CD14-positive monocyte (primary cell): Measurements from ENCODE around the gene PANX3. TPM values are rescaled to one million over a fixed set of nuclear protein-coding genes. Genes with fewer than 3 reads are reported as not detected.

Experiments used
- DNase-seq, 3 donors: peaks; one replicate each; pipeline ENCODE4 v3.0.0-alpha.2; 2011 to 2022
- H2AFZ ChIP-seq: 2 replicates; pipeline ENCODE4 v1.6.0; 2012; ENCODE audit warnings: mild to moderate bottlenecking, low read depth, low read length, inconsistent platforms; ENCODE audit not compliant: insufficient read depth, poor library complexity, severe bottlenecking
- H3K27ac ChIP-seq, 2 donors: 1 replicate in 1 of 2; 2 replicates in 1 of 2; pipeline ENCODE4 v1.5.1; 2012 to 2013; ENCODE audit warnings: low read length in 2 of 2, control low read depth in 1 of 2, inconsistent platforms in 1 of 2, low read depth in 1 of 2, mild to moderate bottlenecking in 1 of 2
- H3K27me3 ChIP-seq, 2 donors: one replicate each; pipeline versions ENCODE4 v1.6.0 to v1.6.1; 2011 to 2013; ENCODE audit warnings: low read length in 2 of 2; ENCODE audit not compliant: control insufficient read depth in 2 of 2, insufficient read depth in 2 of 2
- H3K36me3 ChIP-seq, 2 donors: replicated peaks in 1 of 2; 1 replicate in 1 of 2; 2 replicates in 1 of 2; pipeline versions ENCODE4 v1.5.1 to v1.6.1; 2012 to 2013; ENCODE audit warnings: low read length in 2 of 2, control low read depth in 1 of 2, inconsistent platforms in 1 of 2, mild to moderate bottlenecking in 1 of 2; ENCODE audit not compliant: insufficient read depth in 2 of 2, control insufficient read depth in 1 of 2
- H3K4me1 ChIP-seq, 2 donors: 1 replicate in 1 of 2; 2 replicates in 1 of 2; pipeline versions ENCODE4 v1.5.1 to v1.6.1; 2012 to 2013; ENCODE audit warnings: low read length in 2 of 2, control low read depth in 1 of 2, inconsistent platforms in 1 of 2, mild to moderate bottlenecking in 1 of 2, moderate library complexity in 1 of 2; ENCODE audit not compliant: insufficient read depth in 2 of 2, control insufficient read depth in 1 of 2
- H3K4me2 ChIP-seq: replicated peaks from 2 replicates; pipeline ENCODE3; 2012; ENCODE audit warnings: low read length, moderate library complexity, mild to moderate bottlenecking; ENCODE audit not compliant: poor library complexity, severe bottlenecking; ENCODE audit errors: extremely low read depth
- H3K4me3 ChIP-seq, 3 experiments: fragments of 200-600 bp in 1 of 3; sonication (generic) in 1 of 3; replicated peaks in 1 of 3; 1 replicate in 2 of 3; 2 replicates in 1 of 3; pipeline ENCODE4 v1.5.1; 2011 to 2013; ENCODE audit warnings: low read length in 3 of 3, mild to moderate bottlenecking in 3 of 3, control low read depth in 2 of 3, low read depth in 2 of 3, inconsistent platforms in 1 of 3, moderate library complexity in 1 of 3
- H3K79me2 ChIP-seq: 2 replicates; pipeline ENCODE4 v1.6.0; 2012; ENCODE audit warnings: mild to moderate bottlenecking, control low read depth, inconsistent platforms, low read length, moderate library complexity; ENCODE audit not compliant: insufficient read depth
- H3K9ac ChIP-seq: 2 replicates; pipeline ENCODE4 v1.6.0; 2017; ENCODE audit warnings: low read length, mild to moderate bottlenecking; ENCODE audit not compliant: insufficient read depth, poor library complexity, severe bottlenecking
- H3K9me3 ChIP-seq, 2 donors: replicated peaks in 1 of 2; 1 replicate in 1 of 2; 2 replicates in 1 of 2; pipeline versions ENCODE4 v1.5.1 to v1.6.1; 2012 to 2013; ENCODE audit warnings: low read length in 2 of 2, control low read depth in 1 of 2; ENCODE audit not compliant: control insufficient read depth in 1 of 2, insufficient read depth in 1 of 2
- H4K20me1 ChIP-seq: 2 replicates; pipeline ENCODE4 v1.6.0; 2012; ENCODE audit warnings: mild to moderate bottlenecking, low read length, control low read depth, moderate library complexity; ENCODE audit not compliant: insufficient read depth
- H3K27ac Mint-ChIP-seq, 7 donors: one replicate each; pipeline ENCODE4 v1.8.0; 2020; ENCODE audit warnings: mild to moderate bottlenecking in 7 of 7, mixed read lengths in 7 of 7, moderate library complexity in 6 of 7, inconsistent platforms in 2 of 7
- H3K27me3 Mint-ChIP-seq, 3 donors: one replicate each; pipeline ENCODE4 v1.8.0; 2021 to 2022; ENCODE audit warnings: low read depth in 3 of 3, mild to moderate bottlenecking in 3 of 3, mixed read lengths in 3 of 3, moderate library complexity in 3 of 3, inconsistent platforms in 1 of 3
- H3K36me3 Mint-ChIP-seq, 2 donors: one replicate each; pipeline ENCODE4 v1.8.0; 2020; ENCODE audit warnings: mixed read lengths in 2 of 2, inconsistent platforms in 1 of 2, mild to moderate bottlenecking in 1 of 2
- H3K4me1 Mint-ChIP-seq: one replicate; pipeline ENCODE4 v1.8.0; 2020; ENCODE audit warnings: mild to moderate bottlenecking, mixed read lengths
- H3K4me3 Mint-ChIP-seq, 2 donors: one replicate each; pipeline ENCODE4 v1.8.0; 2020; ENCODE audit warnings: mild to moderate bottlenecking in 2 of 2, mixed read lengths in 2 of 2, moderate library complexity in 1 of 2
- H3K9me3 Mint-ChIP-seq, 7 donors: one replicate each; pipeline ENCODE4 v1.8.0; 2020 to 2022; ENCODE audit warnings: mixed read lengths in 7 of 7, mild to moderate bottlenecking in 6 of 7, moderate library complexity in 6 of 7, inconsistent platforms in 2 of 7
- CTCF ChIP-seq: fragments of 200-600 bp; IDR thresholded peaks from one replicate; pipeline ENCODE4 v1.8.0; 2022; ENCODE audit warnings: antibody characterized with exemption, mild to moderate bottlenecking
- WGBS: methylation state at CpG from one replicate; pipeline ENCODE4 v1.1.5; 2013; ENCODE audit warnings: missing lambda C conversion rate; ENCODE audit not compliant: insufficient coverage; 5-methylcytosine and 5-hydroxymethylcytosine counted together
- intact Hi-C, 2 donors: fragments of 100-400 bp; cut with micrococcal nuclease; formaldehyde crosslinking; loops; one replicate each; pipeline versions ENCODE4 v1.15.0 to v1.15.1; 2023
- polyA plus RNA-seq, 3 donors: library from polyadenylated mRNA; depleted of rRNA in 1 of 3; unstranded in 2 of 3; stranded (reverse) in 1 of 3; fragments of 300-500 nt in 2 of 3; fragments of >200 nt in 1 of 3; fragmentation: Illumina TruSeq in 2 of 3; gene quantifications; 1 replicate in 2 of 3; 2 replicates in 1 of 3; pipeline ENCODE4 v1.2.3, GENCODE V29; 2012 to 2021

The PANX3 gene
- polyA plus RNA-seq, 3 donors = not detected

GRCh38 chr11:124605719-124606118 lies 5.5 kb upstream of the PANX3 start:
- Mint-ChIP-seq H3K4me3 (peak overlapping the region; percentile 31 to 69), H3K27me3 (peaks cover 0 to 2% (median 1%) of the 10 kb centered on the region in 3 donors), H3K27ac (peak overlapping the region in 6 of 7 donors; percentile 35 to 84 (median 74)), H3K9me3 (no peaks in the 10 kb centered on the region), H3K4me1 (peaks cover 8% of the 10 kb centered on the region), H3K36me3 (no peaks in the 10 kb centered on the region)
- Histone ChIP-seq H3K9ac (no peak overlapping the region), H3K36me3 (no peaks in the 10 kb centered on the region), H3K4me1 (peaks cover 13 to 15% of the 10 kb centered on the region in 2 donors), H4K20me1 (no peaks in the 10 kb centered on the region), H3K27me3 (no peaks in the 10 kb centered on the region), H3K4me2 (peak overlapping the region; percentile 7), H3K79me2 (no peaks in the 10 kb centered on the region), H3K27ac (peak overlapping the region; percentile 38 to 46), H2AFZ (peak overlapping the region; percentile 35), H3K4me3 (no peak overlapping the region), H3K9me3 (no peaks in the 10 kb centered on the region)
- TF ChIP-seq CTCF = no peak
- DNase-seq = peak; percentile 53 to 91 (median 81)
- intact Hi-C loops = no loop called here
- 0% methylated on average over 1 of the region's 3 CpGs for WGBS

- Histone ChIP-seq H3K4me2 (no peak overlapping the region), H3K4me1 (peaks cover 13 to 15% of the 10 kb centered on the region in 2 donors), H2AFZ (no peak overlapping the region), H3K9ac (no peak overlapping the region), H3K79me2 (no peaks in the 10 kb centered on the region), H3K9me3 (no peaks in the 10 kb centered on the region), H4K20me1 (no peaks in the 10 kb centered on the region), H3K36me3 (no peaks in the 10 kb centered on the region), H3K4me3 (no peak overlapping the region), H3K27ac (no peak overlapping the region), H3K27me3 (no peaks in the 10 kb centered on the region)
- DNase-seq = no peak
- no peak overlapping the region for H3K4me3 Mint-ChIP-seq
- peaks cover 0 to 4% (median 2%) of the 10 kb centered on the region in 3 donors for H3K27me3 Mint-ChIP-seq
- no peaks in the 10 kb centered on the region for H3K36me3 Mint-ChIP-seq
- intact Hi-C loops = no loop called here
- H3K27ac Mint-ChIP-seq = no peak overlapping the region
- no peak for TF ChIP-seq CTCF
- H3K4me1 Mint-ChIP-seq = peaks cover 8% of the 10 kb centered on the region
- no peaks in the 10 kb centered on the region for H3K9me3 Mint-ChIP-seq
These were observed 3.1 kb upstream of the PANX3 start for GRCh38 chr11:124608147-124608546.
